Measurements from ENCODE around the gene KANK4.

Gene KANK4

GRCh38 chr1:62342270-62342669 lies 23.0 kb upstream of the KANK4 start:
- Histone ChIP-seq H3K36me3 (ENCODE audit: insufficient read depth, low read length) (no peaks in the 10 kb centered on the region), H3K27ac (ENCODE audit: low read length) (no peak overlapping the region), H3K9me3 (ENCODE audit: insufficient read depth, low read length, severe bottlenecking) (no peaks in the 10 kb centered on the region), H4K20me1 (ENCODE audit: insufficient read depth, low read length) (no peaks in the 10 kb centered on the region), H2AFZ (ENCODE audit: low read depth, low read length) (no peak overlapping the region), H3K4me1 (ENCODE audit: insufficient read depth, low read length) (no peaks in the 10 kb centered on the region), H3K4me3 (ENCODE audit: low read depth in 1 of 2, low read length in 2 of 2) (no peak overlapping the region), H3K27me3 (ENCODE audit: insufficient read depth, low read length, poor library complexity) (no peaks in the 10 kb centered on the region), H3K4me2 (ENCODE audit: insufficient read depth, low read length) (no peak overlapping the region), H3K79me2 (ENCODE audit: insufficient read depth, low read length) (no peaks in the 10 kb centered on the region), H3K9ac (ENCODE audit: low read depth, low read length) (no peak overlapping the region)
- ATAC-seq (ENCODE audit: insufficient read depth, low read depth) (no peak), DNase-seq (no peak)
- TF ChIP-seq, protein P1, sequence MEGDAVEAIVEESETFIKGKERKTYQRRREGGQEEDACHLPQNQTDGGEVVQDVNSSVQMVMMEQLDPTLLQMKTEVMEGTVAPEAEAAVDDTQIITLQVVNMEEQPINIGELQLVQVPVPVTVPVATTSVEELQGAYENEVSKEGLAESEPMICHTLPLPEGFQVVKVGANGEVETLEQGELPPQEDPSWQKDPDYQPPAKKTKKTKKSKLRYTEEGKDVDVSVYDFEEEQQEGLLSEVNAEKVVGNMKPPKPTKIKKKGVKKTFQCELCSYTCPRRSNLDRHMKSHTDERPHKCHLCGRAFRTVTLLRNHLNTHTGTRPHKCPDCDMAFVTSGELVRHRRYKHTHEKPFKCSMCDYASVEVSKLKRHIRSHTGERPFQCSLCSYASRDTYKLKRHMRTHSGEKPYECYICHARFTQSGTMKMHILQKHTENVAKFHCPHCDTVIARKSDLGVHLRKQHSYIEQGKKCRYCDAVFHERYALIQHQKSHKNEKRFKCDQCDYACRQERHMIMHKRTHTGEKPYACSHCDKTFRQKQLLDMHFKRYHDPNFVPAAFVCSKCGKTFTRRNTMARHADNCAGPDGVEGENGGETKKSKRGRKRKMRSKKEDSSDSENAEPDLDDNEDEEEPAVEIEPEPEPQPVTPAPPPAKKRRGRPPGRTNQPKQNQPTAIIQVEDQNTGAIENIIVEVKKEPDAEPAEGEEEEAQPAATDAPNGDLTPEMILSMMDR (IDR thresholded peaks at IDR 0.05; ENCODE audit: borderline replicate concordance, extremely low read depth, low read length, poor library complexity, severe bottlenecking): no peak
- no peak for TF ChIP-seq EZH2 (IDR thresholded peaks at IDR 0.05; ENCODE audit: borderline replicate concordance, low read depth, low read length, severe bottlenecking)

- H3K79me2 ChIP-seq (ENCODE audit: insufficient read depth, low read length): no peaks in the 10 kb centered on the region
- H3K27me3 ChIP-seq (ENCODE audit: insufficient read depth, low read length, poor library complexity): no peaks in the 10 kb centered on the region
- no peaks in the 10 kb centered on the region for H3K9me3 ChIP-seq (ENCODE audit: insufficient read depth, low read length, severe bottlenecking)
- H3K4me2 ChIP-seq (ENCODE audit: insufficient read depth, low read length): no peak overlapping the region
- H3K27ac ChIP-seq (ENCODE audit: low read length): no peak overlapping the region
- no peaks in the 10 kb centered on the region for H3K4me1 ChIP-seq (ENCODE audit: insufficient read depth, low read length)
- H3K9ac ChIP-seq (ENCODE audit: low read depth, low read length): no peak overlapping the region
- TF ChIP-seq EZH2 (IDR thresholded peaks at IDR 0.05; ENCODE audit: borderline replicate concordance, low read depth, low read length, severe bottlenecking): no peak
- TF ChIP-seq, protein P1 (IDR thresholded peaks at IDR 0.05; ENCODE audit: borderline replicate concordance, extremely low read depth, low read length, poor library complexity, severe bottlenecking): no peak
- no peak for ATAC-seq (ENCODE audit: insufficient read depth, low read depth)
- H4K20me1 ChIP-seq (ENCODE audit: insufficient read depth, low read length): no peaks in the 10 kb centered on the region
- H3K4me3 ChIP-seq (ENCODE audit: low read depth in 1 of 2, low read length in 2 of 2): no peak overlapping the region
- H2AFZ ChIP-seq (ENCODE audit: low read depth, low read length): no peak overlapping the region
- no peak for DNase-seq
- H3K36me3 ChIP-seq (ENCODE audit: insufficient read depth, low read length): no peaks in the 10 kb centered on the region
Observed at GRCh38 chr1:62341615-62342014, 22.4 kb upstream of the KANK4 start.

GRCh38 chr1:62341089-62341488 lies 21.9 kb upstream of the KANK4 start:
- Histone ChIP-seq H3K27ac (ENCODE audit: low read length) (no peak overlapping the region), H3K36me3 (ENCODE audit: insufficient read depth, low read length) (no peaks in the 10 kb centered on the region), H3K27me3 (ENCODE audit: insufficient read depth, low read length, poor library complexity) (no peaks in the 10 kb centered on the region), H3K4me2 (ENCODE audit: insufficient read depth, low read length) (no peak overlapping the region), H4K20me1 (ENCODE audit: insufficient read depth, low read length) (no peaks in the 10 kb centered on the region), H3K4me3 (ENCODE audit: low read depth in 1 of 2, low read length in 2 of 2) (no peak overlapping the region), H2AFZ (ENCODE audit: low read depth, low read length) (no peak overlapping the region), H3K4me1 (ENCODE audit: insufficient read depth, low read length) (no peaks in the 10 kb centered on the region), H3K79me2 (ENCODE audit: insufficient read depth, low read length) (no peaks in the 10 kb centered on the region), H3K9me3 (ENCODE audit: insufficient read depth, low read length, severe bottlenecking) (no peaks in the 10 kb centered on the region), H3K9ac (ENCODE audit: low read depth, low read length) (no peak overlapping the region)
- no peak for TF ChIP-seq EZH2 (IDR thresholded peaks at IDR 0.05; ENCODE audit: borderline replicate concordance, low read depth, low read length, severe bottlenecking)
- TF ChIP-seq, protein P1 (IDR thresholded peaks at IDR 0.05; ENCODE audit: borderline replicate concordance, extremely low read depth, low read length, poor library complexity, severe bottlenecking): no peak
- ATAC-seq (ENCODE audit: insufficient read depth, low read depth) (no peak), DNase-seq (no peak)
